RPMI7951 (cell line): ENCODE data around the gene DCLRE1A. TPM values are rescaled to one million over a fixed set of nuclear protein-coding genes. Genes with fewer than 3 reads are reported as not detected.

Experiments
- DNase-seq: peaks from one replicate; pipeline ENCODE4 v3.0.0-alpha.2; 2012; ENCODE audit warnings: low read depth
- total RNA-seq: library from RNA; depleted of rRNA; stranded (reverse); fragments of >200 nt; shearing (Covaris generic); gene quantifications from 2 replicates; pipeline ENCODE4 v1.2.3, GENCODE V29; 2014; rRNA removed

DCLRE1A gene
- total RNA-seq, 1 experiment from 2014 or later, result 10.1 TPM

DNA sequence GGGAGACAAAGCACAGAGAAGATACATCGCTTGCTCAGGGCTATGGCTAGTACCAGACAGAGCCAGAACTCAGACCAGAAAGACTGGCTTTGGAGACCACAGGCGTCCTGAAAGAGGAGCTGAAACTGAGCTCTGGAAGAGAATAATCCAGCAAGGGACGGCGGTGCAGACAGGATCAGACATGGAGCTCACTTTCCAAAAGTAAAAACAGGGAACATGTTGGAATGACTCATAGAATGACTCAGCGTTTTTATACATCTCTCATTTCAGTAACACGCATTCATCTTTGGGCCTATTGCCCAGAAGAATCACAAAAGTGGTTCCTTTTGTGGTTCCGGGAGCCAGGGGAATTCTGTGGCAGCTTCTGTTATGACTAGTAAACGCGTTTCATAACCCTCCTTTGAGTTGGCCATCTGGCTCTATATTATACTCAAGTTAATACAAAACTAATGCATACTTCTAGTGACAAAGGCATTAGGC is 65.2 kb downstream of the DCLRE1A start:
- peak; percentile 94 for DNase-seq

Other genes with a start within 250 kb of the DCLRE1A start
- gene NRAP, start 190.0 kb downstream of the DCLRE1A start, total RNA-seq, result not detected in 2 replicates
- 40.4 and 53.1 TPM in 2 replicates for gene CASP7, start 174.2 kb downstream of the DCLRE1A start, total RNA-seq
- 0.29 and 0.84 TPM in 2 replicates for gene PLEKHS1, start 102.4 kb downstream of the DCLRE1A start, total RNA-seq
- gene NHLRC2, start 579 bp upstream of the DCLRE1A start, total RNA-seq, result 9.1 and 12.3 TPM in 2 replicates
- gene ADRB1, start 189.8 kb upstream of the DCLRE1A start, total RNA-seq, result not detected in 2 replicates